GM18873 (cell line): ENCODE measurements around the gene ACACB.
"Not testable (repeated sequence)": the region's sequence is repeated elsewhere in the genome, so short reads cannot be mapped to it uniquely, and the experiment has no call there.

ENCODE experiments used
- ATAC-seq: cut with Tn5 transposase; IDR thresholded peaks from one replicate; pipeline ENCODE4 v1.9.1; 2021; ENCODE audit warnings: mild to moderate bottlenecking, moderate library complexity, moderate number of reproducible peaks; ENCODE audit not compliant: unreplicated experiment, low FRiP score

ACACB gene

DNA sequence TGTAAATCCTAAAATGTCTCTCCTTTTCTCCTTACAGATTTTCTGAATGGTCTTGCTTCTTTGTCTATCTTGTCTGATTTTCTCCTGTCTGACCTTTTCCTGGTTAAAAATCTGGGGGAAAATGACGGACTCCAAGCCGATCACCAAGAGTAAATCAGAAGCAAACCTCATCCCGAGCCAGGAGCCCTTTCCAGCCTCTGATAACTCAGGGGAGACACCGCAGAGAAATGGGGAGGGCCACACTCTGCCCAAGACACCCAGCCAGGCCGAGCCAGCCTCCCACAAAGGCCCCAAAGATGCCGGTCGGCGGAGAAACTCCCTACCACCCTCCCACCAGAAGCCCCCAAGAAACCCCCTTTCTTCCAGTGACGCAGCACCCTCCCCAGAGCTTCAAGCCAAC is 23.0 kb downstream of the ACACB start:
- ATAC-seq: no peak

- no peak for ATAC-seq
Measured at GRCh38 chr12:109139791-109140190, 23.4 kb downstream of the ACACB start.

DNA sequence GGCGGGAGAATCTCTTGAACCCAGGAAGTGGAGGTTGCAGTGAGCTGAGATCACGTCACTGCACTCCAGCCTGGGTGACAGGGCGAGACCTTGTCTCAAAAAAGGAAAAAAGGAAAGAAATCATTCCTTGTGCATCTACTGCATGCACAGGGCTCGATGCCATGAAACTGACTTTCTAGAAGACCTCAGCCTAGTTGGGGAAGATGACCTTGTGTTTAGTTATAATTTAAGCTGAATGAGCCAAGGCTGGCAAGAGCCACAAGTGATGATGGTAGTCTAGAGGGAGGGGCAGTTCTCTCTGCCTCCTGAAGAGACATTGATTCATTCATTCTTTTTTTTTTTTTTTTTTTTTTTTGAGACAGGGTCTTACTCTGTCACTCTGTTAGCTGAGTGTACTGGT is 24.2 kb downstream of the ACACB start:
- no peak for ATAC-seq

GRCh38 chr12:109144224-109144623 is 27.8 kb downstream of the ACACB start:
- no peak for ATAC-seq

DNA sequence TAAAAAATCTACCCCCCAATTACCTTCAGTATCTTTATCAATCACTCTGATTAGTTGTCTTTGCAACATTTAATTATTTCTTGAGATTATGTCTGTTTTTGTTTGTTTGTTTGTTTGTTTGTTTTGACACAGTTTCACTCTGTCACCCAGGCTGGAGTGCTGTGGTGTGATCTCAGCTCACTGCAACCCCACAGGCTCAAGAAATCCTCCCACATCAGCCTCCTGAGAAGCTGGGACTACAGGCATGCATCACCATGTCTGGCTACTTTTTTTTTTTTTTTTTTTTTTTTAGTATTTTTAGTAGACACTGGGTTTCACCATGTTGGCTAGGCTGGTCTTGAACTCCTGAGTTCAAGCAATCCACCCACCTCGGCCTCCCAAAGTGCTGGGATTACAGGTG is 30.7 kb downstream of the ACACB start:
- ATAC-seq: not testable (repeated sequence)

- no peak for ATAC-seq
Measured at GRCh38 chr12:109147954-109148353, 31.6 kb downstream of the ACACB start.

GRCh38 chr12:109150124-109150640 is 33.8 kb downstream of the ACACB start:
- no peak for ATAC-seq

DNA sequence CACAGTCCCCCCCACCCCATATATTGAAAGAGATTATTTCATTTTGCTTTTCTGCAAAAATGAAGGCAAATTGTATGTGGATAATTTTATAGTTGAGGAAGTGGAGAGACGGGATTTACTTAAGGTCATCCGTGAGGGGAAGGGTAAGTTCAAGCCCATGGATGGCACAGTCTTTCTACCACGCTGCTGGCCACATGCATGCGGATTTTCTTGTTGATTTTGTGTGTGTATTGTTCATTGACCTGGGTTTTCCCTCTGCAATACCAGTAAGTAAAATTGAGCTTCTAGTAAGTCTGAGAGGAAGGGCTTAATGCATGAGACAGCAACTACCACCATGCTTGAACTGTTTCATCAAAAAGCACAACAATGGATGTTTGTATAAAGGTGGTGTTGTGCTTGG is 35.1 kb downstream of the ACACB start:
- ATAC-seq: no peak

GRCh38 chr12:109153821-109154441 is 37.5 kb downstream of the ACACB start:
- peak; percentile 13 for ATAC-seq

GRCh38 chr12:109154451-109155438 is 38.4 kb downstream of the ACACB start:
- ATAC-seq: peak; percentile 48

- ATAC-seq: no peak
Measured at GRCh38 chr12:109156036-109156435, 39.6 kb downstream of the ACACB start.

- no peak for ATAC-seq
Measured at GRCh38 chr12:109156586-109156985, 40.2 kb downstream of the ACACB start.

GRCh38 chr12:109157986-109158385 is 41.6 kb downstream of the ACACB start:
- ATAC-seq: no peak

DNA sequence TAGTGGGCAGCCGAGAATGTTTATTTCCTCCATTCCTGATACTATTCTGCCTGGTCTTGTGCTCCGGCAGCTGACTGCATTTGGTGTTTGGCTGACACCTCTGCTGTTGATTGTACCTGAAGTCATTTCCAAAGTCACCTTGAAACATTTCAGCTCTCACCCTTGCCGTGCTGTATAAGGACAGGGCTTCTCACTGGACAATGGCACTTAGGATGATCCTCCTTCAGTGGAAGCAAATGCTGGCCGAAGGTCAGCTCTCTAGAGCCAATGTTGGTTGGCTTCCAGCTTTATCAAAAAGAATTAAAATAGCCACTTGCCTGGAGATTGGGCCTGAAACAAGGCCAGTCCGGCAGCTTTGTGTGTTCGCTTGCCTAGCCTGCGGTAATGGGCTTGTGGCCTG is 44.0 kb downstream of the ACACB start:
- no peak for ATAC-seq

DNA sequence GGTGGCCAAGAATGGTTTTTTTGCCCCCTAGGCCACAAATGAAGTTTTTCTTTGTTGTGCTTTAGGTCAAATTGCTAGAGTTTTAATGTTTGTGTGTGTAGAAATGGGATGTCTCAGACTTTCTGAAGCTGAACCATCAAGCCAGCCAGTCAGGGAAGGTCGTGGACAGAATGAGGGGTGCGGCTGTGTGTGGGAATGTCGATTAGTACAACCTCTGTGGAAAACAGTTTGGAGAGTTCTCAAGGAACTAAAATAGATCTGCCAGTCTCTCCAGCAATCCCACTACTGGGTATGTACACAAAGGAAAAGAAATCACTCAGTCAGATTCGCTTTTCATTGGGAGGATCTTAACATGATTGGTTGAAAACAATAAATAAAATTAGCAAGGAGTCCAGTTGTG is 44.5 kb downstream of the ACACB start:
- no peak for ATAC-seq

GRCh38 chr12:109162551-109162950 is 46.2 kb downstream of the ACACB start:
- no peak for ATAC-seq

GRCh38 chr12:109163167-109163566 is 46.8 kb downstream of the ACACB start:
- no peak for ATAC-seq

GRCh38 chr12:109165599-109165998 is 49.2 kb downstream of the ACACB start:
- no peak for ATAC-seq

GRCh38 chr12:109166371-109166770 is 50.0 kb downstream of the ACACB start:
- ATAC-seq: no peak

- ATAC-seq: no peak
Measured at GRCh38 chr12:109167781-109168180, 51.4 kb downstream of the ACACB start.

- ATAC-seq: no peak
Measured at GRCh38 chr12:109169262-109169661, 52.9 kb downstream of the ACACB start.
